ENCODE results near the gene ANKRD18A.
"Not testable (repeated sequence)": the region's sequence is repeated elsewhere in the genome, so short reads cannot be mapped to it uniquely, and the experiment has no call there.

The ANKRD18A gene

GRCh38 chr9:38622951-38623350 lies 2.6 kb upstream of the ANKRD18A start:
- DNase-seq = no peak

- DNase-seq = no peak
Observed at GRCh38 chr9:38622288-38622674, 1.9 kb upstream of the ANKRD18A start.

- peak; percentile 14 for DNase-seq
Observed at GRCh38 chr9:38621434-38622287, 1.3 kb upstream of the ANKRD18A start.

GRCh38 chr9:38619556-38620447 lies 594 bp downstream of the ANKRD18A start:
- peak; percentile 26 for DNase-seq

DNA sequence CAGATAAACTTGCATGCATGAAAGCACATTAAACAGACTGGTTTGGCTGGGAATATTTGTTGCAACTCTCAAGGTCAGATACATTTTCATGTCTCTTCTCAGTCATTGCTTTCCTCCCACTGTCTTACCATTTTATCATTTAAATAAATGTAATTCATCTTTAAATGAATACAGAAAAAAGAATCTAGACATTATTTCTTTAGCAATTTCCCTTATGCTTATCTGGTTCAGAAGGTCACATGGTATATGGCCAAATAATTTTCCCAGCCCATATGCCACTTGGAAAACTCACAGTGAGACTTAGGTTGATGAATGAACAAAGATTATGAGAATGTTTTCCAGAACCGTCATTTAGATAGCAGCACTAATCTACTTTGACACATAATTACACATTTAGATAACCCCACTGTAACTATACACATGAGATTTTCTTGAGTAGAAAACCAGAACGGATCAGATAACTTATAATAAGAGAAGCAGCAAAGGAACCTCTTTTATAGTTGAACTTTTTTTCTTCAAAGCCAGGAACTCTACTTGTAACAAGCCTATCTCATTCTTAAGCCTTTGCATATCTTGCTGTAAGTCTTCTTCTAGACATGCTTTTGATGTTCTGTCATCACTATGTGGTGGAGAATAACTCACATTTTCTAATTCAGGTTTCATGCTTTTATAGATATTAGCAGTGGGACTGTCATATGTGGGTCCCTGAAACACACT lies 22.2 kb downstream of the ANKRD18A start:
- DNase-seq = not testable (repeated sequence)

- not testable (repeated sequence) for DNase-seq
Observed at GRCh38 chr9:38595117-38595516, 25.3 kb downstream of the ANKRD18A start.

DNA sequence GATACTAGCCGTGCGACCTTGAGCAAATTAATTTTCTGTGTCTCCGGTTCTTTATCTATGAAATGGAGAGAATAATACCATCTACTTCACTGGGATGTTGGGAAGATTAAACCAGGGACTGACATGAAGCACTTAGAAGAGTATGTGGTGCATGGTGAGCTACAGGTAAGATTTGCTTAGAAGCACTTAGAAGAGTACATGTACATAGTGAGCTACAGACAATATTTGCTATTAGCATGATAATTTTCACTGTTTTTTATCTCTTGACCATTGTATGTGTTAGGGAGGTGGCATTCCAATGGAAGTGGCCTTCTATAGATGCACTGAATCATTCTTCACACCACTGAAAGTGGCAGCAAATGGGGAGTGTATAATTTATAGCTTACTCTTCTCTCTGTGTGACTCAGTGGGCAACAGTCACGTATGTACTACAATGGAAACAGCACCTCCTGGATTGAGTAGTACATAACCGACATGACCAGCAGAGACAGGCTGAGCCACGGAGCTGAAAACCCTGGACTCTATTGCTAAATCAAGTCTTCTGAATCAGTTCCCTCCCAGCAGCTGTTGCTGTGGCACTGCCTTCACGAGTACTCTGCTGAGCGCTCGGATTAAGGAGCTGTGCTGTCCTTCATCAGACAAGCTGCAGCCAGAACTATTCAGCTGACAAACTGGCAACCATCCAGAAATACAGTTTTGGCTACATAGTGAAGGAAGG lies 28.9 kb downstream of the ANKRD18A start:
- DNase-seq = not testable (repeated sequence)

GRCh38 chr9:38583765-38584164 lies 36.6 kb downstream of the ANKRD18A start:
- not testable (repeated sequence) for DNase-seq

DNA sequence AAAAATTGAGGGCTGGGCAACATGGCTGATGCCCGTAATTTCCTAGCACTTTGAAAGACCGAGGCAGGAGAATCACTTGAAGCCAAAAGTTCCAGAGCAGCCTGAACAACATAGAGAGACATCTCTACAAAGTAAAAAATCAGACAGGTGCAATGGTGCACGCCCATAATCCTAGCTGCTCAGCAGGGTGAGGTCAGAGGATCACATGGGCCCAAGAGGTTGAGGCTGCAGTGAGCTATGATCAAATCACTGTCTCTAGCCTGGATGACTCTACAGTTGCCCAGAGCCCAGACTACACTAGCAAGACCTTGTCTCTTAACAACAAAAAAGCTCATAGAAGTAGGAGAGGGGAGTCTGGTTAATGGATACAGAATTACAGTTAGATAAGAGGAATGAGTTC lies 40.3 kb downstream of the ANKRD18A start:
- not testable (repeated sequence) for DNase-seq

DNA sequence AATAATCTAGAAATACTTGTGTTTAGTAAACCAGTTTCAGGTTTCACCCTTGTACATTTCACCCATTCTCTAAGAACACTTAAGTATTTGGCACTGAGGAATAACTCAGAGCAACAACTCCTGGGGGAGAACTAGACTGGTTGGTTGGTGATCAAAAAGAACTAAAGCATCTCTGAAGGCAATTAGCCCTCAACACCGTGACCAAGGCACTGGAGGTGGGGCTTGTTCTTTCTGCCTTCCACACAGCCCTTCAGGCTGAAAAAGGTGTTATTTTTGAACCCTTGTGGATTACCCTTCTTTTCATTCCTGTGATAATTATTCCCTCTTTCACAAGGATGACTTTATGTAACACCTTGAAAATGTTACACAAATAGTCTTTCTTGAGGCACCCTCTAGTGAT lies 44.2 kb downstream of the ANKRD18A start:
- DNase-seq = not testable (repeated sequence)

- DNase-seq = not testable (repeated sequence)
Observed at GRCh38 chr9:38566048-38566447, 54.3 kb downstream of the ANKRD18A start.

- DNase-seq = not testable (repeated sequence)
Observed at GRCh38 chr9:38565178-38565577, 55.2 kb downstream of the ANKRD18A start.

DNA sequence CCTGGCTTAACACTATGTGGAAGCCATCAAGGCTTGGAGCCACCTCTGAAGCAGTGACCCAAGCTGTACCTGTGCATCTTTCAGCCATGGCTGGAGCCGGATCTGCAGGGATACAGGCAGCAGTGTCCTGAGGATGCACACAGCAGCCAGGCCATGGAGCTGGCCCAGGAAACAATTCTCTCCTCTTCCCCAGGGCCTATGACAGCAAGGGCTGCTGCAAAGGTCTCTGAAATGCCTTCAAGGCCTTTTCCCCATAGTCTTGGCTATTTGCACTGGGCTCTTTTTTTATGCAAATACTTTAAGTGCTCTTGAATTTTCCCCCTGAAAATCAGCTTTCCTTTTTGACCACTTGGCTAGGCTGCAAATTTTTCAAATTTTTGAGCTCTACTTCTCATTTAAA lies 56.5 kb downstream of the ANKRD18A start:
- DNase-seq = not testable (repeated sequence)

- not testable (repeated sequence) for DNase-seq
Observed at GRCh38 chr9:38561134-38561533, 59.3 kb downstream of the ANKRD18A start.

DNA sequence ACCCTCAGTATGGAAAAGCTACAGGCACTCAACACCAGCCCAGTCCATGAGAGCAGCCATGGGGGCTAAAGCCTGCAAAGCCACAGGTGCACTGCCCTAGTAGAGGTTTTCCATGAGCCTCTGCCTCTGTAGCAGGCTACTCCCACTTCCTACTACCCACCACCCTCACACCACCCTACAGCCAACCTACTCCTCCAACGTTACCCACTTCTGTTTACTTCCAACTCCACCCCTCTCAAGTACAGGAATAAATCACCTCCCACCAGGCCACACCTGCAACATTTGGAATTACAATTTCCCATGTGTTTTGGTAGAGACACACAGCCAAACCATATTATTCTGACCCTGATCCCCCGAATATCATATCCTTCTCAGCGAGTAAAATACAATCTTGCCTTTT lies 61.2 kb downstream of the ANKRD18A start:
- not testable (repeated sequence) for DNase-seq

DNA sequence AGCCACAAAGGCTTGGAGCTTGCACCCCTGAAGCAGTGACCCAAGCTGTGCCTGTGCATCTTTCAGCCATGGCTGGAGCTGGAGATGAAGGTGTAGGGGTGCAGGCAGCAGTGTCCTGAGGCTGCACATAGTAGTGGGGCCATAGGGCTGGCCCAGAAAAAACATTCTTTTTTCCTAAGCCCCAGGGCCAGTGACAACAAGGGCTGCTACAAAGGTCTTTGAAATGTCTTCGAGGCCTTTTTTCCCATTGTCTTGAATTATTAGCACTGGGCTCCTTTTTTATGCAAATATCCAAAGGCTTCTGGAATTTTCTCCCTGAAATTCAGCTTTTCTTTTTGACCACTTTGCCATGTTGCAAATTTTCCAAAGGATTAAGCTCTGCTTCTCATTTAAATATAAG lies 62.6 kb downstream of the ANKRD18A start:
- DNase-seq = not testable (repeated sequence)

- not testable (repeated sequence) for DNase-seq
Observed at GRCh38 chr9:38554966-38555365, 65.4 kb downstream of the ANKRD18A start.

GRCh38 chr9:38553019-38553418 lies 67.4 kb downstream of the ANKRD18A start:
- DNase-seq = not testable (repeated sequence)

DNA sequence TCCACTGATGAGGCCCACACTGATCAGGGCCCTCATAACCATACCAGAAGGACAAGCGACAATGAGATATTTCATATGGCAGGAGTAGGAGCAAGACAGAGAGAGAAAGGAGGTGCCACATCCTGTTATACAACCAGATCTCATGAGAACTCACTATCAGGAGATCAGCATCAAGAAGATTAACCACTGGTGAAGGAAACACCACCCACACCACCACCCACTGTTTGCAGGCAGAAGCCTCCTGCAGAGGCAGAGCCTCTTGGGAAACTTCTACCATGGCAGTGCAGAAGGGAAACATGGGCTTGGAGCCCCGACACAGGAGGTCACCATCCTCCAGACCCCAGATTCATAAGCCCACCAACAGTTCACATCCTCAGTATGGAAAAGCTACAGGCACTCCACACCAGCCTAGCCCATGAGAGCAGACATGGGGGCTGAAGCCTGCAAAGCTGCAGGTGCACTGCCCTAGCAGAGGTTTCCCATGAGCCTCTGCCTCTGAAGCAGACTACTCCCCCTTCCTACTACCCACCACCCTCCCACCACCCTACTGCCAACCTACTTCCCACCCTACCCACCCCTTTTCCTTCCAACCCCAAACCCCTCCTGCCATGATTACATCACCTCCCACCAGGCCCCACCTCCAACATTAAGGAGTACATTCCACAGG lies 73.8 kb downstream of the ANKRD18A start:
- peak; percentile 37 for DNase-seq

DNA sequence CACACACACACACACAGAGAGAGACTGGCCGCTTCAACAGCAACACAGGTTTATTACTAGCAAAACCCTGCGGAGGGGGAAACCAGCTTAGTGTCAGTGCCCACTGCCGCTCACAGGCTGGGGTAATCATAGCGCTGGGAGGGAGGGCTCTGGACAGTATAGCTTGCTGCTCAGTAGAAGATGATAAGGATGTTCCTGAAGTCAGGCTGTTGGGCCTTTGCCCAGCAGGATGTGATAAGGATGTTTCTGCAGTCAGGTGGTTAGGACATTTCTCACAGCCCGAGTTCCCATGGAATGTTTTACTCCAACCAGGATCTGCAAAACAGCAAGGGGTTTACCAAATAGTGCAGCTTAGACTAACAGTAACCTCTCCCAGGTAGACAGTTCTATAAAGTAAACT lies 79.9 kb downstream of the ANKRD18A start:
- DNase-seq = not testable (repeated sequence)

DNA sequence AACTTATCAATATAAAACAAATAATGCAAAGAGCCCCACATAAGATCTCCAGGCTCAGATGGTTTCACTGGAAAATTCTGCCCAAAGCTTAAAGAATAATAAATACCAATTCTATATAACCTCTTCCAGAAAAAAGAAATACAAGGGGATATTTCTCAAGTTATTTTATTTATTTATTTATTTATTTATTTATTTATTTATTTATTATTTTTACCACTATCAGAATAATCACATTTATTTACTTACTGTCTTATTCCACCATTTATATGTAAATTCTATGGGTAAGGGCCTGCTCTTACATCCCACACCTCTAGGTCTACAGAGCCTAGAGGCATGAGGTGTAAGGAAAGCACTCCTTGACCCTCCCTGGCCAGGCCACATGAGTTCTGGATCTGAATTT lies 91.1 kb downstream of the ANKRD18A start:
- DNase-seq = no peak

DNA sequence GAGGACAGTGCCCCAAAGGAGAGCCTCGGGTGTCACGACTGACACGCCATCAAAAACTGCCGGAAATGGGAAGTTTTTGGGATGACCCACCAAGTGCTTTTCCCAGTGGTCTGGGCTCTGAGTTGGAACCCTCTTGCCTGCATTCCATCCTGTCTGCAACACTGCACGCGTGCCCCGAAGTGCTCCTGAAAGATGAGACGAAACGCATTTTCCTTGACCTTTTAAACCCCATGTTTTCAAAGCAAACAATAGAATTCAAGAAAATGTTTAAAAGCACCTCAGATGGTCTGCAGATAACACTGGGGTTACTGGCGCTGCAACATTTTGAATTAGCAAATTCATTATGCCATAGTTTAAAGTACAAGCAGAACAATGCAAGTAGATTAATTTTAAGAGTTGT lies 92.9 kb downstream of the ANKRD18A start:
- no peak for DNase-seq

Measured in activated T-cell treated with anti-CD3 and anti-CD28 coated beads for 4 hours (primary cell).